Upper lobe of left lung (tissue), 4 donors: ENCODE results near the gene JSRP1.

Experiments used
- CTCF ChIP-seq, 6 experiments: fragments of 450-650 bp in 4 of 6; fragments of 200-600 bp in 2 of 6; sonication (generic) in 2 of 6; IDR thresholded peaks; one replicate each; pipeline ENCODE4 v1.5.1; 2016 to 2019; ENCODE audit warnings: antibody characterized with exemption in 6 of 6
- EP300 ChIP-seq, 4 donors: sonication (generic); formaldehyde crosslinking; IDR thresholded peaks; one replicate each; pipeline ENCODE4 v1.5.1; 2017; ENCODE audit warnings: antibody characterized with exemption in 4 of 4, control low read depth in 2 of 4
- POLR2A ChIP-seq, 4 donors: fragments of 450-650 bp; IDR thresholded peaks; one replicate each; pipeline ENCODE4 v1.5.1; 2016 to 2017; ENCODE audit warnings: antibody characterized with exemption in 4 of 4, mild to moderate bottlenecking in 2 of 4

GRCh38 chr19:2251106-2252054 is 4.8 kb downstream of the JSRP1 start:
- TF ChIP-seq CTCF (IDR thresholded peaks at IDR 0.05) (no peak), EP300 (IDR thresholded peaks at IDR 0.05) (no peak), POLR2A (IDR thresholded peaks at IDR 0.05) (no peak)
